Measurements from ENCODE around the gene PRR35. TPM values are rescaled to one million over a fixed set of nuclear protein-coding genes. Genes with fewer than 3 reads are reported as not detected.

Gene PRR35
- total RNA-seq, 1 donor from 2014 or later, result 0.25 TPM

DNA sequence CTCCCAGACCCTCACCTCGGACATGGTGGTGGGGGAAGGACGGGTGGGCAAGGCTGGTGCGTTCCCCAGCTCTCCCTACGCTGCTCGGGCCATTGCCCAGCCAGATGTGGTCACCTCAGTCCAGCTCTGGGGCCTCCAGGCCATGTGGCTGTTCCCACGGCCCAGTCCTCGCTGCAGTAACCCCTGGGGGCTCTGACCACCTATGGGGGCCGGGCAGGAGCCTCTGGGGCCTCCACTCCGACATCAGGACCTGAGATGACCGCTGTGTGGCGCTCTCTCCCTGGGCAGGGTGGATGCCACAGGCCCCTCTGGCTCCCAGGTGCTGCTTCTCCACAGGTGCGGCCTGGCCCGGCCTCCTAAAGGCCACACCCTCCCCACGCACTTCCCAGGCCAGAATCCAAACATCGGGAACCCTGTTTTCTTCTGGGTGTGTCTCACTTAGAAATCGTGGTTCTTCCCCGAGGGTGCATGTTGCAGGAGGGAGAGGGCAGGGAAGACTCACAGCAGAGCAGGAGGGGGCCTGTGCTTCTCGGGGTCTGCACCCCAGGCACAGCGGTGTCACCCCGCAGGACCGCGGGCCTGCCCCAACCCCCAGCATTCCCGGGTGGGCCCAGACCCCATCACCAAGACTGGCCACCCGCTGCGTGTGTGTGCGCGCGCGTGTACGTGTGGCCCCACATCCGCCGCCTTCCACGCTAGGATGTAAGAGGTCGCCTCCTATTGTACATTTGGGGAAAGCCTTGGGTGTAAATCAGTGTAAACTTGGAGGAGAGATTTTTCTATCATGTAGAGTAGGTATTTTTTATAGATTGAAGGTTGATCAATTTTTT is 38.6 kb upstream of the PRR35 start:
- peaks cover 13% of the 10 kb centered on the region for H3K4me1 Mint-ChIP-seq
- peaks cover 6% of the 10 kb centered on the region for H3K36me3 Mint-ChIP-seq
- no peak overlapping the region for H3K27ac Mint-ChIP-seq
- H3K27me3 Mint-ChIP-seq (ENCODE audit: low read depth), result no peaks in the 10 kb centered on the region
- TF ChIP-seq, protein P1, sequence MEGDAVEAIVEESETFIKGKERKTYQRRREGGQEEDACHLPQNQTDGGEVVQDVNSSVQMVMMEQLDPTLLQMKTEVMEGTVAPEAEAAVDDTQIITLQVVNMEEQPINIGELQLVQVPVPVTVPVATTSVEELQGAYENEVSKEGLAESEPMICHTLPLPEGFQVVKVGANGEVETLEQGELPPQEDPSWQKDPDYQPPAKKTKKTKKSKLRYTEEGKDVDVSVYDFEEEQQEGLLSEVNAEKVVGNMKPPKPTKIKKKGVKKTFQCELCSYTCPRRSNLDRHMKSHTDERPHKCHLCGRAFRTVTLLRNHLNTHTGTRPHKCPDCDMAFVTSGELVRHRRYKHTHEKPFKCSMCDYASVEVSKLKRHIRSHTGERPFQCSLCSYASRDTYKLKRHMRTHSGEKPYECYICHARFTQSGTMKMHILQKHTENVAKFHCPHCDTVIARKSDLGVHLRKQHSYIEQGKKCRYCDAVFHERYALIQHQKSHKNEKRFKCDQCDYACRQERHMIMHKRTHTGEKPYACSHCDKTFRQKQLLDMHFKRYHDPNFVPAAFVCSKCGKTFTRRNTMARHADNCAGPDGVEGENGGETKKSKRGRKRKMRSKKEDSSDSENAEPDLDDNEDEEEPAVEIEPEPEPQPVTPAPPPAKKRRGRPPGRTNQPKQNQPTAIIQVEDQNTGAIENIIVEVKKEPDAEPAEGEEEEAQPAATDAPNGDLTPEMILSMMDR (IDR thresholded peaks at IDR 0.05; ENCODE audit: unreplicated experiment), result no peak
- H3K9me3 Mint-ChIP-seq, result no peaks in the 10 kb centered on the region
- no peak for DNase-seq (ENCODE audit: low spot score in 2 of 2, unreplicated experiment in 2 of 2)
- no peak overlapping the region for H3K4me3 Mint-ChIP-seq

DNA sequence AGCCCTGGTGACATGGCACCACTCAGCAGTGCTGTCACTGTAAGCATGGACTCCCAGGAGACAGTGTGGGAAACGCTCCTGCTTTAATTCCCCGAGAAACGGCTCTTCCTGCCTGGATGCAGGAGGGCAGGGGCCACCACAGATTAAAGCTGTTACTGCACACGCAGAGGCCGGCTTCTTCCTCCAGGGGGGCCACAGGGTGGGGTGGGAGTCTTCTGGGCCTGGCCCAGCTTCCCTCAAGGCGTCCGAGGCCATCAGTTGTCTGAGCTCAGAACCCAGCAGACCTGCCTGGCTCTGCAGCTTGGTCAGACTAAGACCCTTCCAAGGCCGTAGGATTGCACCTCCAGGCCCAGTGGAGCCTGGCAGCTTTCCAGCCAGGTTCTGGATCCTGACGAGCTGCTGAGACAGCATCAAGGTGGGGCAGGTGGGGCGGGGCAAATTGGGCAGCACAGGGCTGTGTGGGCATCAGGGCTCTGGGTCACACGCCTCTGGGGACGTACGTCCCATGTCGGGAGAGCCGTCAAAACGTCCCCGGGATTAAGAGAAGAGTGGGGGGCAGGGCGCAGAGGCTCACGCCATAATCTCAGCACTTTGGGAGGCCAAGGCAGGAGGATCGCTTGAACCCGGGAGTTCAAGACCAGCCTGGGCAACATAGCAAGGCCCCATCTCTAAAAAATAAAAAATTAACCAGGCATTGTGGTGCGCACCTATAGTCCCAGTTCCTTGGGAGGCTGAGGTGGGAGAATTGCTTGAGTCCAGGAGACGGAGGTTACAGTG is 37.7 kb upstream of the PRR35 start:
- peaks cover 2% of the 10 kb centered on the region for H3K36me3 Mint-ChIP-seq
- H3K27me3 Mint-ChIP-seq (ENCODE audit: low read depth), result no peaks in the 10 kb centered on the region
- TF ChIP-seq, protein P1 (IDR thresholded peaks at IDR 0.05; ENCODE audit: unreplicated experiment), result no peak
- H3K27ac Mint-ChIP-seq, result no peak overlapping the region
- peak in 1 of 2 experiments; percentile 18 for DNase-seq (ENCODE audit: low spot score in 2 of 2, unreplicated experiment in 2 of 2)
- no peak overlapping the region for H3K4me3 Mint-ChIP-seq
- no peaks in the 10 kb centered on the region for H3K9me3 Mint-ChIP-seq
- H3K4me1 Mint-ChIP-seq, result peaks cover 15% of the 10 kb centered on the region

DNA sequence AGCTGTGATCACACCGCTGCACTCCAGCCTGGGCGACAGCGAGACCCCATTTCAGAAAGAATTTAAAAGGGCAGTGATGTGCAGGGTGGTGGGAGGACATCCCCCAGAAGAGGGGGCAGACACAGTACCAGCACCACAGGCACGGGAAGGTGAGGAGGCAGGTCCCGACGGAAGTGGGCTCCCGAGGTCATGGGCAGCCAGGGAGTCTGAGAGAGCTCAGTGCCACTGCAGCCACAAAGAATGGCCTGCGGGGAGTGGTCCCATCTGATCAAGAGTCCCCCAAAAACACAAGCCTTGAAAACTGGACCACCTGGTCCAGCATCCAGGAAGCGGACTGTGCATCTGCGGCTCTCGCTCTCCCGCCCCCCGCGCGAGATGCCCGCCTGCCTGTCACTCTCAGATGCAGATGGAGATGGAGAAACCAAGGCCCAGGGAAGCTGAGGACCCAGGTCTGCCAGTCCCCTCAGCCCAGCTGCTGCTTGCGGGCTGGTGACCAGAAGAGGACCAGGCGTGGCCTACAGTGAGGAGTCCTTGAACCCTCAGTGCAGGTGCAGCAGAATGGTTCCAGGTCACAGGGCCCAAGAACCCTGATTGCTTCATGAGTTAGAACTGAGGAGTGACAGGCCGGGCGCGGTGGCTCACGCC is 37.0 kb upstream of the PRR35 start:
- Mint-ChIP-seq H3K9me3 (no peaks in the 10 kb centered on the region), H3K36me3 (peaks cover 2% of the 10 kb centered on the region), H3K27me3 (ENCODE audit: low read depth) (no peaks in the 10 kb centered on the region), H3K27ac (no peak overlapping the region), H3K4me3 (no peak overlapping the region), H3K4me1 (peaks cover 15% of the 10 kb centered on the region)
- no peak for DNase-seq (ENCODE audit: low spot score in 2 of 2, unreplicated experiment in 2 of 2)
- TF ChIP-seq, protein P1 (IDR thresholded peaks at IDR 0.05; ENCODE audit: unreplicated experiment), result no peak

DNA sequence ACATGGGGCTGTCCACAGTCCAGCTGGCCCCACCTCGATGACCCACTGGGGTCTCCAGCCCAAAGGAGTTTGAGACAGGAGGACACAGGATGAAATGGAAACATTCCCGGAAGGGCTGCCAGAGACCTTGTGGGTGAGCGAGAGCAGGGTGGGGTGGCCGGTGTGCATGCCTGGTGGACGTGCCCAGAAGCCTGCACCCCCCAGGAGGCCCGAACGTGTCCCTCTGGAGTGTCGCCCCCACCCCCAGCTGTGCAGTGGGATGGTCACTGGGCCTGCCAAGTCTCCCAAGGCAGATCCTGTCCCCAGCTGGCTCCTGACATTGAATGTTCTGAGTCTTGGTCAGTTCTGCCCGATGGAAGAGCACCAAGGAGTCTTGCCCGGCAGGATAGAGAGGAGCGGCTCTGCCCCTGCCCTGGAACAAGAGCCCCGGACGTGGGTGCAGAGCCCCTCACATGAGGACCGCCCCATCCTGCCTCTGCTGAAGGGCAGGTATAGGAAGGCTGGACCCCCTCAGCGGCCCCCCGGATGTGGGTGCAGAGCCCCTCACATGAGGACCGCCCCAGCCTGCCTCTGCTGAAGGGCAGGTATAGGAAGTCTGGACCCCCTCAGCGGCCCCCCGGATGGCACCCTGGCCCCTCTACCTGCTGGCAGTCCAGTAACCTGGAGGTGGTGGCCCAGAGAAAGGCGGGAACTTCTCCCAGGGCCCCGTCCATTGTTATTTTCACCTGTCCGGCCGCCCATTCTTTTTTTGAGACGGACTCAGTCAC is 35.7 kb upstream of the PRR35 start:
- Mint-ChIP-seq H3K4me3 (no peak overlapping the region), H3K36me3 (peaks cover 1% of the 10 kb centered on the region), H3K4me1 (peaks cover 22% of the 10 kb centered on the region), H3K27ac (no peak overlapping the region), H3K27me3 (ENCODE audit: low read depth) (no peaks in the 10 kb centered on the region), H3K9me3 (no peaks in the 10 kb centered on the region)
- TF ChIP-seq, protein P1 (IDR thresholded peaks at IDR 0.05; ENCODE audit: unreplicated experiment), result no peak
- DNase-seq (ENCODE audit: low spot score in 2 of 2, unreplicated experiment in 2 of 2), result no peak

DNA sequence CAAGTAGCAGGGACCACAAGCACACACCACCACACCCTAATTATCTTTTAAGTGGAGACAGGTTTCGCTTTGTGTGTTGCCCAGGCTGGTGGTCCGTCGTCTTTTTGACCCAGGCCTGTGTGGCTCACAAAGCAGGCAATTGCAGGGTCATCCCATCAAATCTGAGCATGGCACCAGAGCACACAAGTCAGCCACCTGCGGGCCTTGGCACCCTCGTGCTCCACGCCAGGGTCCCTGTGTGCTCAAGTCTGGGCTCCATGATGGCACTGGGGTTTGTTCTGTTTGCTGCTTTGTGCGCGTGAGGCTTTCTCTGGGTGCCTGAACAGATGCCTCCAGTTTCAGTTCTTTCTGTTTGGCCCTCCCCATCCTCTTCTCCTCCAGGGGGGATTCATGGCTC is 35.1 kb upstream of the PRR35 start:
- peak overlapping the region; percentile 60 for H3K27ac Mint-ChIP-seq

More for the DNA sequence above, 35.1 kb upstream of the PRR35 start:
- Mint-ChIP-seq H3K36me3 (no peaks in the 10 kb centered on the region), H3K9me3 (no peaks in the 10 kb centered on the region), H3K27me3 (ENCODE audit: low read depth) (no peaks in the 10 kb centered on the region), H3K4me1 (peaks cover 25% of the 10 kb centered on the region), H3K4me3 (peak overlapping the region; percentile 82)
- no peak for DNase-seq (ENCODE audit: low spot score in 2 of 2, unreplicated experiment in 2 of 2)
- TF ChIP-seq, protein P1 (IDR thresholded peaks at IDR 0.05; ENCODE audit: unreplicated experiment), result no peak
